Vagina (tissue), 2 donors: ENCODE data around the gene OCSTAMP.

Source experiments
- CTCF ChIP-seq, 3 experiments: fragments of 450-650 bp in 2 of 3; fragments of 200-600 bp in 1 of 3; sonication (generic) in 1 of 3; IDR thresholded peaks; one replicate each; pipeline ENCODE4 v1.5.1; 2017 to 2019; ENCODE audit warnings: antibody characterized with exemption in 3 of 3, mild to moderate bottlenecking in 2 of 3, moderate library complexity in 2 of 3
- POLR2A ChIP-seq, 2 donors: fragments of 450-650 bp; IDR thresholded peaks; one replicate each; pipeline ENCODE4 v1.6.1; 2017; ENCODE audit warnings: antibody characterized with exemption in 2 of 2, mild to moderate bottlenecking in 2 of 2, moderate library complexity in 2 of 2
- POLR2AphosphoS5 ChIP-seq, 2 donors: sonication (generic); formaldehyde crosslinking; IDR thresholded peaks; one replicate each; pipeline ENCODE4 v1.9.0; 2017; ENCODE audit warnings: antibody characterized with exemption in 2 of 2, mild to moderate bottlenecking in 2 of 2, low read depth in 1 of 2; ENCODE audit not compliant: insufficient read depth in 1 of 2

GRCh38 chr20:46541229-46541935, 9.1 kb downstream of the OCSTAMP start:
- TF ChIP-seq POLR2AphosphoS5 (IDR thresholded peaks at IDR 0.05; ENCODE audit: insufficient read depth in 1 of 2, low read depth in 1 of 2) (no peak), CTCF (IDR thresholded peaks at IDR 0.05) (no peak), POLR2A (IDR thresholded peaks at IDR 0.05) (no peak)
